ENCODE measurements around the gene CD151.

CD151 gene

DNA sequence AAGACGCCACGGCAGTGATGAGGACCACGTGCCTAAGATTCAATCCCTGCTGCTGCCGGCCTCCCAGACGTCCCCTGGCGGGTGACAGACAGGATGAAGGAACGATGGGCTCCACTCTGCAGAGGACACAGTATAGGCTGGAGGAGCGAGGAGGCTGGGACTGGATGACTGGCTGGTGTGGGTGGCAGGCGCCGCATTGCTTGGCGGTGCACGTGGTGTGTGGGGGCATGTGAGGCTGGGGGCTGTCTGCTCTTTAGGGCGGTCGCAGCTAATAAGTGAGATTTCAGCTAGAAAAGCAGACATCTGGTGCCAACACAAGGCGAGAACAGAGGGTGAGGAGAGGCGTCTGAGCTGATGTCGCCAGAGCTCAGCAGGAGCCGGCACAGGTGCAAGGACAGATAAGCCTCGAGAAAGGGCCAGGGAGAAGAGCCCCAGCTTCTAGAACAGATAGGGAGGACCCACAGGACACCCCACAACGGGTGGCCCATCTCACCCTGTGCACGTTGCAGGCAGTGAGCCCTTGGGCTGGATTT, 43.1 kb downstream of the CD151 start:
- DNase-seq: no peak

GRCh38 chr11:876545-876944, 43.8 kb downstream of the CD151 start:
- DNase-seq: no peak

- no peak for DNase-seq
These were observed 44.8 kb downstream of the CD151 start for GRCh38 chr11:877565-877964.

GRCh38 chr11:880447-880846, 47.7 kb downstream of the CD151 start:
- no peak for DNase-seq

DNA sequence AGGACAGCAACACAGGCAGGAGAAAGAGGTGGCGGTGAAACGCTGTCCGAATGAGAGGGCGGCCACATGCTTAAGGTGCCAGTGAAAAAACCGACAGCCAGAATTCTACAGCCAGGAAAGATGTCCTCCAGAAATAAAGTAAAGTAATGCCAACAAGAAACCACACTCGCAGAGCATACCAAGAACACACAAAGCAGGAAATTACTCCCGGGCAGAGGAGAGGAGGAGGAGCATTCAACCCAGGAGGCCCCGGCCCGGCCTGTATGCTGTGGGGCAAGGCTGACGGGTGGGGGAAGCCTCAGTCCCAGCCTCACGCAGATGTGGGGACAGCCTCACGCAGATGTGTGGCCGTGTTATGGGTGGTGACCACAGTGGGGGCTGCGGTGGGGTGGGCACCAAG, 49.8 kb downstream of the CD151 start:
- DNase-seq: no peak

DNA sequence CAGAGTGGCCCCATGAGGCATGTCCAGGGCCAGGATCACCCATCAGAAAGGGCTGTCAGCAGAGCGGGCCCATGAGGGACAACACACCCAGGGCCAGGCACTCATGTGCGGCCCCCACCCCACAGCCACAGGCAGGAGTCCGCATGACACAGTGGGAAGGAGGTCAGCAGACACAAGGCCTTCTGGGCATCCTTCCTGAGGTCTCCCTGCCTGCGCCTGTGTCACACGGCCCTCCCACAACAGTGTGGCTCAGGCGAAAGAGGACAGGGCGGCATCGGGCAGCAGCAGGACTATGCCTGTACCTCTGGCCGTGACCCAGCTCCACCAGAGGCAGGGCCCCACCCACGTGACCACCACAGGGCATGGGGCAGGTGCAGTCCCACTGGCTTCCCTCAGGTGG, 50.8 kb downstream of the CD151 start:
- DNase-seq: no peak

DNA sequence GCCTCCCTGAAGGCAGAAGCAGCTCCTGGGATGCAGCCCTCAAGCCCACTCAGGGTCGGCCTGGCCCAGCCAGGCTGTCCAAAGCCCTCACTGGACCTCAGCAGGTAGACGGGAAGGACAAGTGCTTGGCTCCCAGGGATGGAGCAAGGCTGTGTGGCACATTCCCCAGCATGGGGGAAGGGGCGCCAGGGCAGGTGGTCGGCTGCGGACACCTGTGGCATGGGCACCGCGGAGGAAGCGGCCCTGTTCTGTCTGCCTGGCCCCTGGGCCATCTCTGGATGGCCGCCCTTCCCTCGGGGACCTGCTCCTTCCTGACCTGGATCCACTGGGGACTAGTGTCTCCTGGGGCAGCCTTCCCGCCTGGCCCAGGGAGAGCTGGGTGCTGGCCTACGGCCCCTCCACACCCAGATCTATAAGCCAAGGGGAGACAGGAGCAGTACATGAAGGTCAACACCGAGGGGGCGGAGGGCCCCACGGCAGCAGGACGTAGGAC, 51.9 kb downstream of the CD151 start:
- no peak for DNase-seq

- DNase-seq: no peak
These were observed 53.8 kb downstream of the CD151 start for GRCh38 chr11:886568-886967.

- no peak for DNase-seq
These were observed 54.8 kb downstream of the CD151 start for GRCh38 chr11:887589-887988.
